H9 (cell line): ENCODE data around the gene UNC5C. TPM values are rescaled to one million over a fixed set of nuclear protein-coding genes. Genes with fewer than 3 reads are reported as not detected.

Experiments used
- DNase-seq: peaks from one replicate; pipeline ENCODE4 v3.0.0-alpha.2; 2017
- H2AFZ ChIP-seq: one replicate; pipeline ENCODE4 v1.6.1; 2013; ENCODE audit warnings: mild to moderate bottlenecking, low read length, control low read depth, moderate library complexity
- H2AK5ac ChIP-seq: 2 replicates; pipeline ENCODE4 v1.6.1; 2013; ENCODE audit warnings: low read length, control low read depth, mixed read lengths; ENCODE audit not compliant: insufficient read length
- H2BK120ac ChIP-seq: one replicate; pipeline ENCODE4 v1.6.1; 2013; ENCODE audit warnings: low read depth, mild to moderate bottlenecking, low read length, control low read depth, inconsistent platforms; ENCODE audit not compliant: poor library complexity, severe bottlenecking
- H2BK12ac ChIP-seq: 2 replicates; pipeline ENCODE4 v1.6.1; 2013; ENCODE audit warnings: low read length, control low read depth, mixed read lengths, low read depth; ENCODE audit not compliant: insufficient read length
- H2BK15ac ChIP-seq: 2 replicates; pipeline ENCODE4 v1.6.1; 2013; ENCODE audit warnings: low read depth, low read length, control low read depth
- H2BK20ac ChIP-seq: one replicate; pipeline ENCODE4 v1.6.1; 2013; ENCODE audit warnings: low read depth, mild to moderate bottlenecking, low read length, control low read depth, inconsistent platforms; ENCODE audit not compliant: poor library complexity, severe bottlenecking
- H2BK5ac ChIP-seq: 2 replicates; pipeline ENCODE4 v1.6.1; 2013; ENCODE audit warnings: low read length, control low read depth, mixed read lengths; ENCODE audit not compliant: insufficient read length
- H3K14ac ChIP-seq: 2 replicates; pipeline ENCODE4 v1.6.1; 2013; ENCODE audit warnings: low read length, control low read depth; ENCODE audit not compliant: insufficient read depth
- H3K18ac ChIP-seq: 2 replicates; pipeline ENCODE4 v1.6.1; 2013; ENCODE audit warnings: low read depth, mild to moderate bottlenecking, mixed read lengths, low read length, control low read depth; ENCODE audit not compliant: insufficient read length
- H3K23ac ChIP-seq: 2 replicates; pipeline ENCODE4 v1.6.1; 2013; ENCODE audit warnings: low read length, control low read depth, mixed read lengths, low read depth; ENCODE audit not compliant: insufficient read length
- H3K23me2 ChIP-seq: 2 replicates; pipeline ENCODE4 v1.6.1; 2013; ENCODE audit warnings: low read depth, mild to moderate bottlenecking, mixed read lengths, low read length, control low read depth; ENCODE audit not compliant: insufficient read length, poor library complexity, severe bottlenecking
- H3K27ac ChIP-seq: 2 replicates; pipeline ENCODE4 v1.5.1; 2013; ENCODE audit warnings: low read length, control low read depth, mixed read lengths, low read depth; ENCODE audit not compliant: insufficient read length
- H3K27me3 ChIP-seq: 2 replicates; pipeline ENCODE4 v1.6.1; 2013; ENCODE audit warnings: low read length, control low read depth, inconsistent platforms; ENCODE audit not compliant: insufficient read depth
- H3K4ac ChIP-seq: 2 replicates; pipeline ENCODE4 v1.6.1; 2013; ENCODE audit warnings: low read depth, mild to moderate bottlenecking, control low read depth, inconsistent platforms, low read length, moderate library complexity
- H3K4me1 ChIP-seq: 2 replicates; pipeline ENCODE4 v1.6.1; 2013; ENCODE audit warnings: low read length, control low read depth, inconsistent platforms; ENCODE audit not compliant: insufficient read depth
- H3K4me2 ChIP-seq: 2 replicates; pipeline ENCODE4 v1.6.1; 2013; ENCODE audit warnings: low read length, control low read depth, mixed read lengths; ENCODE audit not compliant: insufficient read length, insufficient read depth
- H3K56ac ChIP-seq: 2 replicates; pipeline ENCODE4 v1.6.1; 2013; ENCODE audit warnings: low read depth, mild to moderate bottlenecking, mixed read lengths, low read length, control low read depth; ENCODE audit not compliant: insufficient read length
- H3K79me1 ChIP-seq: 2 replicates; pipeline ENCODE4 v1.6.1; 2013; ENCODE audit warnings: low read depth, mild to moderate bottlenecking, moderate library complexity, low read length, control low read depth, inconsistent platforms; ENCODE audit not compliant: insufficient read depth, poor library complexity, severe bottlenecking
- H3K79me2 ChIP-seq: 2 replicates; pipeline ENCODE4 v1.6.1; 2013; ENCODE audit warnings: low read length, control low read depth, inconsistent platforms; ENCODE audit not compliant: insufficient read depth
- H3K9ac ChIP-seq: 2 replicates; pipeline ENCODE4 v1.6.1; 2013; ENCODE audit warnings: low read length, control low read depth, mixed read lengths; ENCODE audit not compliant: insufficient read length; ENCODE audit errors: extremely low read depth
- H3K9me3 ChIP-seq: one replicate; pipeline ENCODE4 v1.6.1; 2013; ENCODE audit warnings: low read depth, low read length, inconsistent platforms; ENCODE audit not compliant: control insufficient read depth
- H3T11ph ChIP-seq: one replicate; pipeline ENCODE4 v1.6.1; 2013; ENCODE audit warnings: mild to moderate bottlenecking, low read length, control low read depth, inconsistent platforms
- H4K20me1 ChIP-seq: one replicate; pipeline ENCODE4 v1.6.1; 2013; ENCODE audit not compliant: control insufficient read depth, insufficient read length, insufficient read depth
- H4K5ac ChIP-seq: 2 replicates; pipeline ENCODE4 v1.6.1; 2013; ENCODE audit warnings: low read depth, mild to moderate bottlenecking, mixed read lengths, low read length, control low read depth; ENCODE audit not compliant: insufficient read length
- H4K8ac ChIP-seq: replicated peaks from 2 replicates; pipeline ENCODE4 v1.6.1; 2013; ENCODE audit warnings: low read length, control low read depth, mixed read lengths, low read depth; ENCODE audit not compliant: insufficient read length
- H4K91ac ChIP-seq: 2 replicates; pipeline ENCODE4 v1.6.1; 2013; ENCODE audit warnings: low read depth, mild to moderate bottlenecking, moderate library complexity, mixed read lengths, low read length, control low read depth; ENCODE audit not compliant: insufficient read length
- H3K27ac Mint-ChIP-seq, 3 experiments: 2 replicates in 2 of 3; 3 replicates in 1 of 3; pipeline ENCODE4 v1.8.0; 2020 to 2021; ENCODE audit warnings: mixed read lengths in 3 of 3, mild to moderate bottlenecking in 1 of 3, moderate library complexity in 1 of 3
- H3K27me3 Mint-ChIP-seq: 2 replicates; pipeline ENCODE4 v1.8.0; 2021; ENCODE audit warnings: low read depth, mild to moderate bottlenecking, moderate library complexity, mixed read lengths
- H3K36me3 Mint-ChIP-seq, 3 experiments: 2 replicates in 2 of 3; 3 replicates in 1 of 3; pipeline ENCODE4 v1.8.0; 2020 to 2021; ENCODE audit warnings: low read depth in 3 of 3, mixed read lengths in 3 of 3; ENCODE audit not compliant: insufficient read depth in 1 of 3
- H3K4me1 Mint-ChIP-seq, 2 experiments: 2 replicates each; pipeline ENCODE4 v1.8.0; 2020; ENCODE audit warnings: mixed read lengths in 2 of 2
- H3K4me3 Mint-ChIP-seq, 2 experiments: 2 replicates in 1 of 2; 3 replicates in 1 of 2; pipeline ENCODE4 v1.8.0; 2020 to 2021; ENCODE audit warnings: mild to moderate bottlenecking in 2 of 2, mixed read lengths in 2 of 2, moderate library complexity in 1 of 2
- H3K9me3 Mint-ChIP-seq, 2 experiments: 2 replicates in 1 of 2; 3 replicates in 1 of 2; pipeline ENCODE4 v1.8.0; 2020; ENCODE audit warnings: mild to moderate bottlenecking in 2 of 2, mixed read lengths in 2 of 2, moderate library complexity in 1 of 2
- CTCF ChIP-seq: fragments of 200-600 bp; sonication (generic); conservative IDR thresholded peaks from 3 replicates; pipeline ENCODE4 v1.8.0; 2021; ENCODE audit warnings: antibody characterized with exemption, mild to moderate bottlenecking
- WGBS: extraction: QIAGEN DNeasy Blood & Tissue Kit; methylation state at CpG from one replicate; pipeline ENCODE4 v1.1.7; 2013; ENCODE audit warnings: missing lambda C conversion rate, low lambda C conversion rate, mixed read lengths; ENCODE audit not compliant: insufficient read length; ENCODE audit errors: extremely low coverage; 5-methylcytosine and 5-hydroxymethylcytosine counted together
- total RNA-seq: library from RNA; stranded (reverse); gene quantifications from 2 replicates; pipeline ENCODE4 v1.2.1, GENCODE V29; 2021

Gene UNC5C
- total RNA-seq, 1 experiment from 2014 or later, result not detected

GRCh38 chr4:95362066-95362465 lies 186.7 kb downstream of the UNC5C start:
- Histone ChIP-seq H4K5ac (no peak overlapping the region), H2AK5ac (no peak overlapping the region), H3K79me1 (no peaks in the 10 kb centered on the region), H4K8ac (no peak overlapping the region), H2BK15ac (no peak overlapping the region), H3K4me1 (no peaks in the 10 kb centered on the region), H3K23ac (no peak overlapping the region), H3T11ph (no peak overlapping the region), H3K14ac (no peak overlapping the region), H3K9me3 (no peaks in the 10 kb centered on the region), H3K23me2 (no peaks in the 10 kb centered on the region), H3K79me2 (no peaks in the 10 kb centered on the region), H4K91ac (no peak overlapping the region), H3K9ac (no peak overlapping the region), H3K27ac (no peak overlapping the region), H2BK120ac (no peak overlapping the region), H2AFZ (no peak overlapping the region), H2BK12ac (no peak overlapping the region), H3K4ac (no peak overlapping the region), H2BK20ac (no peak overlapping the region), H3K4me2 (no peak overlapping the region), H3K56ac (no peak overlapping the region), H2BK5ac (no peak overlapping the region), H3K27me3 (no peaks in the 10 kb centered on the region), H3K18ac (no peak overlapping the region), H4K20me1 (no peaks in the 10 kb centered on the region)
- DNase-seq, result no peak
- H3K36me3 Mint-ChIP-seq, result no peaks in the 10 kb centered on the region
- no peak overlapping the region for H3K27ac Mint-ChIP-seq
- no peak for TF ChIP-seq CTCF
- peaks cover 10 to 11% of the 10 kb centered on the region in 2 experiments for H3K4me1 Mint-ChIP-seq
- no peaks in the 10 kb centered on the region for H3K9me3 Mint-ChIP-seq
- H3K27me3 Mint-ChIP-seq, result no peaks in the 10 kb centered on the region
- H3K4me3 Mint-ChIP-seq, result no peak overlapping the region
- WGBS, result no CpG with 5 or more reads among the region's 7 CpGs
